ENCODE results near the gene C3. TPM values are rescaled to one million over a fixed set of nuclear protein-coding genes. Genes with fewer than 3 reads are reported as not detected.

Gene C3
- total and polyA plus RNA-seq, 2 of the 13 experiments (the other 11 are each of a cell fraction or from before 2014, with no cell fraction given): 1,455 to 6,272 TPM

DNA sequence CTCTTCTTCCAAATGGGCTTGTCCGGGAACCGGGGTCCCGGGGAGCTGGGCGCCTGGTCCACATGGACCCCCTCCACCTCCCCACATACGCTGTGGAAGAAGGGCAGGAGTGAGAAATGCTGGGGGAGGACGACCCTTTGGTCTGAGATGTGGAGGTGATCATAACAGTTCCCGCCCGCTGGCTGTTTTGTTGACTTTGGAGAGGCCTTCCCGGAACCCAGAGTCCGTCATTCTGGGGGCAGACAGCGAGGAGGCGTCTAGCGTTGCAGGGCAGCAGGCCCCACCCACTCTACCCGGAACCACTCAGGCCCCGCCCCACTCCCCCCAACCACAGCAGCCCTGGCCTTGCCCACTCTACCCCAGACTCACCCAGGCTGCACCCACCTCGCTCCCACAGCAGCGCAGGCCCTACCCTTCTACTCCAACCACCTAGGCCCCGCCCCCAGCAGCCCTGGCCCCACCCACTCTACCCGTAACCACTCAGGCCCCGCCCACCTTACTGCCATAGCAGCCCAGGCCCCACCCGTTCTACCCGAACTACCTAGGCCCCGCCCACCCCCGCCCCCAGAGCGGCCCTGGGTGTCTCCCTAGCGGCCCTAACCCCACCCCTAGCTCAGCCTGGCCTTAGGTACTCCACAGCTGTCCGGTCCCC, 9.8 kb upstream of the C3 start (continued):
- TF ChIP-seq KLF11 (CRISPR knock-in tag; IDR thresholded peaks at IDR 0.05) (no peak), MXD1 (CRISPR knock-in tag; IDR thresholded peaks at IDR 0.05) (no peak), EP300 (IDR thresholded peaks at IDR 0.05; ENCODE audit: low read depth in 2 of 2, low read length in 2 of 2) (peak in 1 of 2 experiments; percentile 73; a peak in 2 of 4 replicates), EP300 (CRISPR knock-in tag; IDR thresholded peaks at IDR 0.05; ENCODE audit: borderline replicate concordance) (peak; percentile 76), ZFYVE20 (CRISPR knock-in tag; IDR thresholded peaks at IDR 0.05; ENCODE audit: borderline replicate concordance, low read depth) (no peak), ZNF234 (CRISPR knock-in tag; conservative IDR thresholded peaks at IDR 0.05) (no peak), RCOR2 (CRISPR knock-in tag; IDR thresholded peaks at IDR 0.05) (no peak), SCMH1 (CRISPR knock-in tag; IDR thresholded peaks at IDR 0.05; ENCODE audit: borderline replicate concordance) (no peak), ZSCAN31 (CRISPR knock-in tag; IDR thresholded peaks at IDR 0.05; ENCODE audit: low read depth) (no peak), CCDC6 (CRISPR knock-in tag; IDR thresholded peaks at IDR 0.05) (peak; percentile 54; the same call in 1 of the 2 replicates), ZBTB33 (CRISPR knock-in tag; IDR thresholded peaks at IDR 0.05) (peak; percentile 38; the same call in 1 of the 2 replicates), ZNF451 (CRISPR knock-in tag; IDR thresholded peaks at IDR 0.05) (no peak), ZSCAN29 (CRISPR knock-in tag; conservative IDR thresholded peaks at IDR 0.05) (0 out of 2 replicates have a peak, but pooled peaks have one; percentile 26), AGO1 (IDR thresholded peaks at IDR 0.05; ENCODE audit: low read depth, low read length, poor library complexity, severe bottlenecking) (no peak), TCF7L2 (IDR thresholded peaks at IDR 0.05; ENCODE audit: low read depth, low read length) (no peak)
- TF ChIP-seq, protein P1, sequence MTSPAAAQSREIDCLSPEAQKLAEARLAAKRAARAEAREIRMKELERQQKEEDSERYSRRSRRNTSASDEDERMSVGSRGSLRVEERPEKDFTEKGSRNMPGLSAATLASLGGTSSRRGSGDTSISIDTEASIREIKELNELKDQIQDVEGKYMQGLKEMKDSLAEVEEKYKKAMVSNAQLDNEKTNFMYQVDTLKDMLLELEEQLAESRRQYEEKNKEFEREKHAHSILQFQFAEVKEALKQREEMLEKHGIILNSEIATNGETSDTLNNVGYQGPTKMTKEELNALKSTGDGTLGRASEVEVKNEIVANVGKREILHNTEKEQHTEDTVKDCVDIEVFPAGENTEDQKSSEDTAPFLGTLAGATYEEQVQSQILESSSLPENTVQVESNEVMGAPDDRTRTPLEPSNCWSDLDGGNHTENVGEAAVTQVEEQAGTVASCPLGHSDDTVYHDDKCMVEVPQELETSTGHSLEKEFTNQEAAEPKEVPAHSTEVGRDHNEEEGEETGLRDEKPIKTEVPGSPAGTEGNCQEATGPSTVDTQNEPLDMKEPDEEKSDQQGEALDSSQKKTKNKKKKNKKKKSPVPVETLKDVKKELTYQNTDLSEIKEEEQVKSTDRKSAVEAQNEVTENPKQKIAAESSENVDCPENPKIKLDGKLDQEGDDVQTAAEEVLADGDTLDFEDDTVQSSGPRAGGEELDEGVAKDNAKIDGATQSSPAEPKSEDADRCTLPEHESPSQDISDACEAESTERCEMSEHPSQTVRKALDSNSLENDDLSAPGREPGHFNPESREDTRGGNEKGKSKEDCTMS (CRISPR knock-in tag; conservative IDR thresholded peaks at IDR 0.05): no peak
- TF ChIP-seq, protein P2, sequence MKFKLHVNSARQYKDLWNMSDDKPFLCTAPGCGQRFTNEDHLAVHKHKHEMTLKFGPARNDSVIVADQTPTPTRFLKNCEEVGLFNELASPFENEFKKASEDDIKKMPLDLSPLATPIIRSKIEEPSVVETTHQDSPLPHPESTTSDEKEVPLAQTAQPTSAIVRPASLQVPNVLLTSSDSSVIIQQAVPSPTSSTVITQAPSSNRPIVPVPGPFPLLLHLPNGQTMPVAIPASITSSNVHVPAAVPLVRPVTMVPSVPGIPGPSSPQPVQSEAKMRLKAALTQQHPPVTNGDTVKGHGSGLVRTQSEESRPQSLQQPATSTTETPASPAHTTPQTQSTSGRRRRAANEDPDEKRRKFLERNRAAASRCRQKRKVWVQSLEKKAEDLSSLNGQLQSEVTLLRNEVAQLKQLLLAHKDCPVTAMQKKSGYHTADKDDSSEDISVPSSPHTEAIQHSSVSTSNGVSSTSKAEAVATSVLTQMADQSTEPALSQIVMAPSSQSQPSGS (CRISPR knock-in tag; IDR thresholded peaks at IDR 0.05): peak; percentile 67; the same call in 1 of the 2 replicates
- TF ChIP-seq, protein P3, sequence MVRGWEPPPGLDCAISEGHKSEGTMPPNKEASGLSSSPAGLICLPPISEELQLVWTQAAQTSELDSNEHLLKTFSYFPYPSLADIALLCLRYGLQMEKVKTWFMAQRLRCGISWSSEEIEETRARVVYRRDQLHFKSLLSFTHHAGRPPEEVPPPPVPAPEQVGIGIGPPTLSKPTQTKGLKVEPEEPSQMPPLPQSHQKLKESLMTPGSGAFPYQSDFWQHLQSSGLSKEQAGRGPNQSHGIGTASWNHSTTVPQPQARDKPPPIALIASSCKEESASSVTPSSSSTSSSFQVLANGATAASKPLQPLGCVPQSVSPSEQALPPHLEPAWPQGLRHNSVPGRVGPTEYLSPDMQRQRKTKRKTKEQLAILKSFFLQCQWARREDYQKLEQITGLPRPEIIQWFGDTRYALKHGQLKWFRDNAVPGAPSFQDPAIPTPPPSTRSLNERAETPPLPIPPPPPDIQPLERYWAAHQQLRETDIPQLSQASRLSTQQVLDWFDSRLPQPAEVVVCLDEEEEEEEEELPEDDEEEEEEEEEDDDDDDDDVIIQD (CRISPR knock-in tag; IDR thresholded peaks at IDR 0.05; ENCODE audit: low read depth): peak; percentile 47; the same call in 1 of the 2 replicates
